Panc1 (cell line): ENCODE results near the gene TM7SF2. TPM values are rescaled to one million over a fixed set of nuclear protein-coding genes. Genes with fewer than 3 reads are reported as not detected.
A peak's percentile ranks its signal among the peaks of the same experiment; 100 is the strongest.

Source experiments
- ATAC-seq: fragments of 200-7000 bp; cut with Tn5 transposase; 2 replicates; pipeline ENCODE4 v1.9.1; 2020; ENCODE audit warnings: mild to moderate bottlenecking, moderate library complexity
- BruUV-seq: library from RNA; stranded (reverse); fragments of 400-500 nt; replicated peaks from 2 replicates; lab custom pipeline; 2021; lab: Mats Ljungman, UMichigan
- CTCF ChIA-PET: fragments of 300-600 bp; sonication (Branson Sonifier 250); formaldehyde crosslinking; loops from one replicate; lab custom pipeline; 2022; ENCODE audit warnings: antibody characterized with exemption; lab: Charles Lee
- POLR2A ChIA-PET: fragments of 300-600 bp; sonication (Branson Sonifier 250); formaldehyde crosslinking; loops from one replicate; lab custom pipeline; 2022; ENCODE audit warnings: antibody characterized with exemption; lab: Charles Lee
- DNase-seq: peaks from one replicate; pipeline ENCODE4 v3.0.0-alpha.2; 2010; ENCODE audit warnings: low read depth, low spot score
- H3K27ac ChIP-seq: 2 replicates; pipeline ENCODE4 v1.5.1; 2011; ENCODE audit warnings: mild to moderate bottlenecking, low read length, inconsistent platforms
- H3K27me3 ChIP-seq: fragments of 200-500 bp; sonication (Bioruptor generic); 2 replicates; pipeline ENCODE4 v1.6.0; 2014; ENCODE audit warnings: low read length, inconsistent platforms; ENCODE audit not compliant: control insufficient read depth, insufficient read depth
- H3K36me3 ChIP-seq: fragments of 200-500 bp; sonication (Bioruptor generic); 2 replicates; pipeline ENCODE4 v1.5.1; 2014; ENCODE audit warnings: inconsistent platforms, mild to moderate bottlenecking, low read length, moderate library complexity; ENCODE audit not compliant: control insufficient read depth, insufficient read depth
- H3K4me1 ChIP-seq: 2 replicates; pipeline ENCODE4 v1.5.1; 2011; ENCODE audit warnings: inconsistent platforms, mild to moderate bottlenecking, low read length, moderate library complexity; ENCODE audit not compliant: control insufficient read depth, insufficient read depth
- H3K4me3 ChIP-seq, 2 experiments: 2 replicates each; pipeline ENCODE4 v1.5.1; 2011 to 2012; ENCODE audit warnings: low read depth in 2 of 2, low read length in 2 of 2, mild to moderate bottlenecking in 2 of 2, inconsistent platforms in 1 of 2, moderate library complexity in 1 of 2
- H3K9me3 ChIP-seq: fragments of 200-500 bp; sonication (Bioruptor generic); 2 replicates; pipeline ENCODE4 v1.5.1; 2014; ENCODE audit warnings: low read depth, mild to moderate bottlenecking, inconsistent platforms, low read length, moderate library complexity; ENCODE audit not compliant: control insufficient read depth, insufficient read depth
- POLR2AphosphoS5 ChIP-seq: IDR thresholded peaks from 2 replicates; pipeline ENCODE4 v1.6.1; 2012; ENCODE audit warnings: mild to moderate bottlenecking, low read depth, low read length, moderate library complexity
- REST ChIP-seq, 2 experiments: IDR thresholded peaks; 2 replicates each; pipeline ENCODE4 v1.6.1; 2011 to 2012; ENCODE audit warnings: low read depth in 2 of 2, control low read depth in 1 of 2, low read length in 1 of 2, mild to moderate bottlenecking in 1 of 2, moderate library complexity in 1 of 2; ENCODE audit not compliant: insufficient read depth in 1 of 2
- SIN3A ChIP-seq: IDR thresholded peaks from 2 replicates; pipeline ENCODE4 v1.6.1; 2012; ENCODE audit warnings: low read depth, mild to moderate bottlenecking, low read length, moderate library complexity, borderline replicate concordance; ENCODE audit not compliant: insufficient read depth
- TCF7L2 ChIP-seq: IDR thresholded peaks from 2 replicates; pipeline ENCODE4 v1.6.1; 2011; ENCODE audit warnings: mild to moderate bottlenecking, low read depth, low read length, inconsistent platforms
- in situ Hi-C: cut with HindIII; loops from 2 replicates; pipeline ENCODE4 v1.10.0; 2016; ENCODE audit warnings: low sequenced_read_pairs, low pct_unique_long_range_greater_than_20kb
- intact Hi-C: fragments of 100-400 bp; cut with micrococcal nuclease; formaldehyde crosslinking; loops from one replicate; pipeline ENCODE4 v1.10.0; 2022; ENCODE audit not compliant: unreplicated experiment
- total RNA-seq: library from RNA; stranded (reverse); gene quantifications from one replicate; pipeline ENCODE4 v1.2.1, GENCODE V29; 2021; ENCODE audit not compliant: unreplicated experiment
- TF ChIP-seq, protein P1 (sequence below): fragments of 450-650 bp; IDR thresholded peaks from 2 replicates; pipeline ENCODE4 v1.5.1; 2017; ENCODE audit warnings: mild to moderate bottlenecking

TM7SF2 gene
- total RNA-seq, 1 experiment from 2014 or later = 85.4 TPM

- intact Hi-C loops = no loop called here
- no peaks in the 10 kb centered on the region for H3K27me3 ChIP-seq
- ATAC-seq (peak; percentile 37; the same call in 1 of the 2 replicates), DNase-seq (no peak)
- no peak overlapping the region for H3K27ac ChIP-seq
- ChIA-PET CTCF (interaction anchor here (0.7 kb wide), 1 partner anchor 155 kb away, joined by 7 read pairs; no protein-coding TSS in a partner anchor), POLR2A (no interaction called here)
- in situ Hi-C loops = no loop called here
- BruUV-seq = no TSS peak
- no peak overlapping the region for H3K4me3 ChIP-seq
- no peaks in the 10 kb centered on the region for H3K36me3 ChIP-seq
- H3K4me1 ChIP-seq = no peaks in the 10 kb centered on the region
- TF ChIP-seq POLR2AphosphoS5 (no peak), SIN3A (no peak), TCF7L2 (no peak), REST (IDR thresholded peaks at IDR 0.05; ENCODE audit: insufficient read depth in 1 of 2, low read depth in 2 of 2, low read length in 1 of 2) (no peak)
- TF ChIP-seq, protein P1, sequence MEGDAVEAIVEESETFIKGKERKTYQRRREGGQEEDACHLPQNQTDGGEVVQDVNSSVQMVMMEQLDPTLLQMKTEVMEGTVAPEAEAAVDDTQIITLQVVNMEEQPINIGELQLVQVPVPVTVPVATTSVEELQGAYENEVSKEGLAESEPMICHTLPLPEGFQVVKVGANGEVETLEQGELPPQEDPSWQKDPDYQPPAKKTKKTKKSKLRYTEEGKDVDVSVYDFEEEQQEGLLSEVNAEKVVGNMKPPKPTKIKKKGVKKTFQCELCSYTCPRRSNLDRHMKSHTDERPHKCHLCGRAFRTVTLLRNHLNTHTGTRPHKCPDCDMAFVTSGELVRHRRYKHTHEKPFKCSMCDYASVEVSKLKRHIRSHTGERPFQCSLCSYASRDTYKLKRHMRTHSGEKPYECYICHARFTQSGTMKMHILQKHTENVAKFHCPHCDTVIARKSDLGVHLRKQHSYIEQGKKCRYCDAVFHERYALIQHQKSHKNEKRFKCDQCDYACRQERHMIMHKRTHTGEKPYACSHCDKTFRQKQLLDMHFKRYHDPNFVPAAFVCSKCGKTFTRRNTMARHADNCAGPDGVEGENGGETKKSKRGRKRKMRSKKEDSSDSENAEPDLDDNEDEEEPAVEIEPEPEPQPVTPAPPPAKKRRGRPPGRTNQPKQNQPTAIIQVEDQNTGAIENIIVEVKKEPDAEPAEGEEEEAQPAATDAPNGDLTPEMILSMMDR = no peak
- H3K9me3 ChIP-seq = no peaks in the 10 kb centered on the region
Measured at GRCh38 chr11:65071907-65072630, 39.6 kb upstream of the TM7SF2 start.

DNA sequence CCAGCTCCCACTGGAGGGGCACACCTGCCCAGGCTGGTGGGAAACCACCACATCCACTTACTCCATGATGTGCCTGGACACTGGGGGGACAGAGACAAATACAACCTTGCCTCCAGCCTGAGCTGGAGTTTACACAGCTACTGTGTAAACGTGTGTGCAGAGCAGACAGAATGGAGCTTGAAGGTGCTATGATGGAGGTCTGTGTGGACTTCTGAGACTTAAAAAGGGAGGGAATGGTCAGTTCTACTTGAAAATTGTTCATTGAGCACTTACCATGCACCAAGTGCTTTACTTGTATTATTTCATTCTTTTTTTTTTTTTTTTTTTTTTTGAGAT, 39.1 kb upstream of the TM7SF2 start:
- no TSS peak for BruUV-seq
- no peak for DNase-seq
- CTCF ChIA-PET = no interaction called here

GRCh38 chr11:65077451-65077850, 34.2 kb upstream of the TM7SF2 start:
- no peak for TF ChIP-seq TCF7L2
- TF ChIP-seq, protein P1 = no peak
- no peak for TF ChIP-seq SIN3A
- TF ChIP-seq REST (IDR thresholded peaks at IDR 0.05; ENCODE audit: insufficient read depth in 1 of 2, low read depth in 2 of 2, low read length in 1 of 2) = no peak
- no peak for TF ChIP-seq POLR2AphosphoS5
- no peak for DNase-seq
- Histone ChIP-seq H3K9me3 (no peaks in the 10 kb centered on the region), H3K4me1 (peaks cover 20% of the 10 kb centered on the region), H3K4me3 (no peak overlapping the region), H3K27me3 (no peaks in the 10 kb centered on the region), H3K36me3 (peaks cover 5% of the 10 kb centered on the region; the same call in 1 of the 2 replicates), H3K27ac (peak overlapping the region; percentile 41)
- no TSS peak for BruUV-seq
- intact Hi-C loops (no loop called here), in situ Hi-C loops (no loop called here)
- ChIA-PET POLR2A (no interaction called here), CTCF (interaction anchor here (0.6 kb wide), 1 partner anchor 239 kb away, joined by 3 read pairs; no protein-coding TSS in a partner anchor)
- ATAC-seq = 0 out of 2 replicates have a peak, but pooled peaks have one; percentile 20

More for the DNA sequence above, 39.1 kb upstream of the TM7SF2 start:
- H3K9me3 ChIP-seq = no peaks in the 10 kb centered on the region
- no peak for ATAC-seq
- peaks cover under 1% of the 10 kb centered on the region; the same call in 1 of the 2 replicates for H3K4me1 ChIP-seq
- POLR2A ChIA-PET = no interaction called here
- intact Hi-C loops = no loop called here
- in situ Hi-C loops = no loop called here
- no peak for TF ChIP-seq POLR2AphosphoS5
- no peak overlapping the region for H3K4me3 ChIP-seq
- no peaks in the 10 kb centered on the region for H3K27me3 ChIP-seq
- no peaks in the 10 kb centered on the region for H3K36me3 ChIP-seq
- H3K27ac ChIP-seq = no peak overlapping the region
